T47D (cell line): ENCODE data around the gene MAML3.

Experiments
- DNase-seq, 2 experiments: peaks; one replicate each; pipeline versions ENCODE4 v3.0.0 to v3.0.0-alpha.2; 2011 to 2012; ENCODE audit warnings: low read depth in 1 of 2, low spot score in 1 of 2
- JUND ChIP-seq: IDR thresholded peaks from 2 replicates; pipeline ENCODE4 v1.6.1; 2012; ENCODE audit warnings: low read depth
- in situ Hi-C: cut with HindIII; loops from 2 replicates; pipeline ENCODE4 v1.10.0; 2016; ENCODE audit warnings: low sequenced_read_pairs, low pct_unique_long_range_greater_than_20kb

The MAML3 gene

DNA sequence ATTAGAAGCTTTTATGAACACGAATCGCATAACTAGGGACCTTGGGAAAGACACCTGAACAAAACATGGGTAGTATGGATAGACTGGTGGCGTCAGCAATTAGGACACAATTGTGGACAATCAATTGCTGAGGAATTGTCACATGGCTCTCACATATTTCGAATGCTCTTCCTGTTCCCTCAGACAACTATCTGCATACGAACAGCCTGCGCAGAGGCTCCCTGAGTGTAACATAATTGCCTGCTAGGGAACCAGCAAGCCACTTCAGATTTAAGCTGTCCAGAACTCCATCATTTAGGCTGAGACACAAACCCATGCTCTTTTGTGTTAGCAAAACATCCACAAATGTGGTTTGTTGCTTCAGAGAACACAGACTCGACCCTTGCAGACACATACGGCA, 327.6 kb downstream of the MAML3 start:
- TF ChIP-seq JUND = no peak
- no peak for DNase-seq
- in situ Hi-C loops = no loop called here

DNA sequence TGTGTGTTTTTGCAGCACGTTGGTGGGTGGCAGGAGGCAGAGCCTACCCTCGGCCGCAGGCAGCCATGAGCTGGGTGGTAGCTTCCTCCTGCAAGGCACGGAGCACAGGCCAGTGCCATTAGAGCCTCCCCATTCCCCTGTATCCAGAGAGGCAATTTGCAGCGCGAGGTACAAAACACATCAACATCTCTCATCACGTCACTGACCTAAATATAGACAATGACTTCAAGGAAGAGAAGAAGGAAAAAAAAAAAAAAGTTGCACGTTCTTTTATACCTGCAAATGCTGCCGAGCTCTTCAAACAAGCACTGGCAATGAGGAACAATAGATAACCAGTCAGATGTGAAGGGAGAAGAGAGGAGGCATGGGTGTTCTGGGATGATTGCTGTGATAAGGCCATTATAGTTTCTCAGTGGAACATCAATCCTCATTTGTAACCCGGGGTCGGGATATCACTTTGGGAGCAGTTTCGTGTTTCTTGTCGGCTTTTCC, 328.4 kb downstream of the MAML3 start:
- no peak for TF ChIP-seq JUND
- in situ Hi-C loops = no loop called here
- no peak for DNase-seq

DNA sequence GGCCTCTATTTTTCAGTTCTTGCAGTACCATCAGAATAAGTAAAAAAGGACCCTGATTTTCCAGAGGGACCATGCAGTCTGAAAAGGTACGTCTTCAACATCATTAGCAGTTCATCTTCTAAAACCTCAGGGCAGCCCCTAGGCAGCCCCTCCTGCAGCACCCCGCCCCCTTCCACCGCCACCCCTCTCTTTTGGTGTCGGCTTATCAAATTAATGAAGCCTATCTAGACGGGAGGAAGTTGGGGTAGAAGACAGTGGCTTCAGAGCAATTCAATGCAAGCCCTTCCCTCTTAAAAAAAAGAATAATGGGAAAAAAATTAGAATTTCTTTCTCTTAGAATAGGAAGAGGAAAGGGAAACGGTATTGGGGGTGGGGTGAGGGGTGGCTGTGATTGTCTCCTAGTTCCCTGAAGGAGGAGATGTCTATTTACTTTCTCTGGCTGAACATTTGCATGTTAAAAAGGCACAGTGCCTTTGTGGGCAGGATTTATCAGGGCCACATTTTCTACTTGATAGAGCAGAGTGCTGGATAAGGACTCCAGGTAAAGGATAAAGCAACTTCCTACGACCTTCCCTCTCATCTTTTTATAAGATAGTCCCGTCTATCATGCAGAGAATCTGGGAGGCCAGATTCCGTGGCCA, 329.0 kb downstream of the MAML3 start:
- TF ChIP-seq JUND = no peak

DNA sequence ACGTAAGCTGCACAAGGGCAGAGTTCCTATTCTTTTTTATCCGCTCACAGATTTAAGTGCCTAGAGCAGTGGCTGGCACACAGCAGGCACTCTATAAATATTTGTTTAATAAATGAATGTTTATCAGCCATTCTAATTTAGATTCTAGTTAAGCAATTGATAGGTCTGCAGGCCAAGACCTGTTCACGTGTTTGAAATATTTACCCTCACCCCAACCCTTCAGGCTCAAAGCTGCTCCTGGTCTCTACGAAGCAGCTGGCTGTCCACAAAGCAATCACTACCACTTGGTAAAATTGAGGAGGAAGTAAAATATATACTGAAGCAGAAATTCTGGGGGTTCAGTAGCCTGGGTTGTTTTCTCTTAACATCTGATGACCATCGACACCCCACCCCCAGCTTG, 330.2 kb downstream of the MAML3 start:
- DNase-seq = no peak
- TF ChIP-seq JUND = no peak
- in situ Hi-C loops = no loop called here

More for the DNA sequence above, 329.0 kb downstream of the MAML3 start:
- in situ Hi-C loops = no loop called here
- no peak for DNase-seq

DNA sequence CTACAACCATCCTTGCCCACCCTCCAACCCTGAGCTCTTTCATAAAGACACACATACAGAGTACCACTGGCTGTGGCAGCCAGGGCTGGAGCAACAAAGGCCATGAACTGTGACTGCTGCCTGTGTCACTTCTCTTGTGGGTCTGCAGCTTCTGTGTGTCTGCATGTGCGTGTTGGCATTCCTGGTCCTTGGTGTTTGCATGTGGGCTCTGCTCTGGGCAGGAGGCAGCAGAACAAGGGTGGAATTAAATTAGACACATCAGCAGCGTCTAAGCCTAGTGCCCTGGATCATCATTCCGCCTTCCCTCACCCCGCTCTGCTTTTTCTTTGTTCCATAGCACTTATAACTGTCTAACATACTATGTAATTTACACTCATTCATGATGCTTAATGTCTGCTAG, 330.6 kb downstream of the MAML3 start:
- no peak for DNase-seq
- in situ Hi-C loops = no loop called here
- TF ChIP-seq JUND = no peak

DNA sequence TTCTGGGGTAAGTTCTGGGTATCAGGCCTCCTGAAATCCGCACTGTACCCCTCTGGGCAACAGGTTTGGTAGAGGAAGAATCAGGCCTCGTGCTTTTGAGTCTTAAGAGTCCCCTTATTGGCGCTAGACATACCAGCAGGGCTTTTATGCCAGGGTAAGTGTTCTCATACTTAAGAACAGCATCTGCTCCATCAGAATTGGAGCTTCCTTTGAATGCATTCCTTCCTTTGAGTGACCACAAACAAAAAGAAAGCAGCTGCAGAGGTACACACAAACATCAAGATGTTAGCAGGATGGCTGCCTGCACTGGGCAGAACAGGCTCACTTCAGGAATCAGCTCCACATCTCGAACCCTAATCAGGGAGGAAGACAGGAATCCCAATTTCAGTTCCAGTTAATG, 331.6 kb downstream of the MAML3 start:
- no peak for DNase-seq
- in situ Hi-C loops = no loop called here
- TF ChIP-seq JUND = no peak

DNA sequence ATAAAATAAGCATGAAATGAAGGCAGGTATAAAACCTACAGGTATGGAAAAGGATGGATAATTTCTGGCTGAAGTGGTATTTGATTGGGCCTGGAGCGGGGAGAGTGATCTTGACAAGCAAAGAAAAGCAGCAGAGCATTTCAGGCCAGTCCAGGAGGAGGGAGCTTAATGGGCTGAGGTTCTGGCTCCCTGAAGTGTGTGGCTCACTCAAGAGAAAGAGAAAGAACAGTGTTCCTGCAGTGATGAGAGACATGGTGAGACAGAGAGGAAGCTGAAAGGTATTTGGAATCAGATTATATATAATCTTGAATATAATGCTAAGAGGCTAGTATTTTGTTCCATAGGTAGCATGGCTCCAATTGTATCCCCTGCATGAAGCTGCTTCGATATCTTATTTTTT, 334.9 kb downstream of the MAML3 start:
- no peak for TF ChIP-seq JUND
- in situ Hi-C loops = no loop called here
- DNase-seq = no peak

DNA sequence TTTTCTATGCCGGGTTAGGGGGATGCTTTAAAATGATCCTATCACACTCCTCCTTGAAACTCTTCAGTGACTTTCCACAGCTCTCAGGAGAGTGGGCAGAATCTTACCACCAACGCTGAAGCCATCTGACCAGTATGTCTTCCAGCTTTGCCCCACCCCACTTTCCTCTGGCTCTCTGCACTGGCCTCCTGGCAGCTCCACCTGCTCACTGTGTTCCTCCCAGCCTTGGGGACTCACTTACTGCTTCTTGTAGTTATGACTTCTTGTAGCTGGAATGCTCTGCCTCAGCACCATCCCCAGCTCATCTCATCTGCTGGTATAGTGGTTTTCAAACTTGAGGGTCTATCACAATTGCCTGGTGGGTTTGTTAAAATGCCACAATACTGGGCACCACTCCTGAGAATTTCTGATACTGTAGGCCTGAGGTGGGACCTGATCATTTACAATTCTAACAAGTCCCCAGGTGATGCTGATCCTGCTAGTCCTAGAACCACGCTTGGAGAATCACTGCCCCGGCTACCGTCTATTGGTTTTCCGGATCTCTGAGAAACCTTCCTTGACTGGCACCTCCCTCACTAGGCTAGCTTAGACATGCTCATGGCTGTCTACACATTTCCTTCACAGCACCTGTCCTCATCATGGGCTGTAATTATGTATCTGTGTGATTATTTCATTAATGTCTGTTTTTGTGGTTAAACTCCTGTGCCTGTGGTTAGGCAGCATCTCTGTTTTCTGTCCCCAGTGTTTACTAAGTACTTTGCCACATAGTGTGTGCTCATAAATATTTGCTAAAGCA, 336.1 kb downstream of the MAML3 start:
- no peak for TF ChIP-seq JUND
- no peak for DNase-seq
- in situ Hi-C loops = no loop called here

DNA sequence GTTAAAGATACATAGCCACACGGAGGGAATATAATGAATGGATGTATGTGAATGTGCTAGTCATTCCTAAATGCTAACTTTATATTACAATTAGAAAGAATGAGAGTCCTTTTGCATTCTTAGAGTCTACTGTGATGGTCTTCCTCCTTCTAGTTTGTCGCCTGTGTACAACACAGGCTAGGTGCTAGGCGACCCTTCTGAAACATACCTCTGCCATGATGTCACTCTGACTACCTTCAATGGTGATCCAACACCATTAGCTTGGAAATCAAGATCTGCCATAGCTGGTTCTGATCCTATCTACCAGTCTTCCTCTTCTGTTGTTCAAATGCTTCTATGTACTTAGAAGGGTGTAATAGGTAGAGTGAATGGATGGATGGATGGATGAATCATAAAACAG, 337.1 kb downstream of the MAML3 start:
- no peak for DNase-seq
- in situ Hi-C loops = no loop called here
- no peak for TF ChIP-seq JUND

DNA sequence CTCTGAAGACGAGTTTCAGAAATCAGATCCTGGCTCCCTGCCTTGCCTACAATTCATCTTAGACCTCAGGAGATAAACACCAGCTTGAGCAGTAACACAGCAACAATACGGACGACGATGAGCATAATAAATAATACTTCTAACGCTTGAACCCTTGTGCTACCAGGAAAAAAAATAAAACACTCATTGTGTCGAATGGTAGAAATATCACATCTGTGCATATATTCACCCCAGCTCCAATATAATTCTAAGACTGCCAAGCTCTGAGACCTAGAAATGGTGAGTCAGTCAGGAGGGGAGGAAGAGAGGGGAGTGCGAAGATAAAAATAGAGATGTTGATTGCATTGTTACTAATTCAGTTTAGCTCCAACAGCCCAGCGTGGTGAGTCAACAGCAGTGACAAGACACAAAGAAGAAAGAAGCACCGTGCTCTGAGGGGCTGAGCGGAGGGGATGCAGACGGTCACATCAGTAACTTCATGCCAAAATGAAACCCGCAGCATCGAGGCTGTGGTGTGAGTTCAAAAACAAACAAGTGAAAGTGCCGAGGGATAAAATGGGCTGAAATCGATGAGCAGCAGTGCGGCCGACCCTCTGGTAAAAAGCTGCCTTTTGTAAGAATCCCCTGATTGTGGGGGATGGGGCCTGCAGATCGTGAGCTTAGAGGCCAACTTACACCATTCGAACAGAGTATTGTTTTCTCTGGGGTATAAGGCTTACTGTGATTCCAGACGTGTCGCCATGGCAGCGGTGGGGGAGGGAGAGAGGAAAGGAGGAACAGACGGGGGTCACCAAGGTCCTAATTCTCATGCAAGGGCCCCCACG, 338.0 kb downstream of the MAML3 start:
- no peak for DNase-seq
- in situ Hi-C loops = no loop called here

DNA sequence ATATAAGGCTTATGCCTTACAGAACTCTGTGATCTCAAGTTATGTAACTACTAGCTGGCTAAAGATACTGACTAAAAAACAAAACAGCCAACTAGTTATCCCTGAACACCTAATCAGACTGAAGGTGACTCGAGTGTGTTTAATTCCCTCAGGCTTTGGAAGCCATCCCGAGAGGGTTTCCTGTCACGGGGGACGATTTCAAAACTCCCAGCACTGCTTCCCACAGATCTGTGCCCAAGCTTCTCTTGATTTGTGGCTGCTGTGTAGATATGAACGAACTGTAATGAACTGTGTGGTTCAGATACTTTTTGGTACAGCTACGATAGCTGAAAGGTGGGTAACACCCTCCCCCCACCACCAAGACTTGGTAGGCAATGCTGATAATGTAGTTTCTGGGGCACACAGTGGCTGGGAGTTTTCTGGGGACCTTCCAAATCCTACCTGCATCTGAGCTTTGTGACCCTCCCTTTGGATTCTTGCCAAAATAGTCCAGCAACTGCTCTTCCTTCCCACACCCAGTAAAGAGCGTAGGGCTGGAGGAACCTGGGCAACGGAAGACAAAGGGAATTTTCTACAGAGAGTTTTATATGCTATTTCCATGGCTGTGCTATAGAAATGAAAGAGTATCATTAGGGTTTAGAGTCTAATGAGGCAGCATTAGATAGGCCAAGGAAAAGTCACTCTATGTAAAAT, 339.5 kb downstream of the MAML3 start:
- no peak for DNase-seq
- TF ChIP-seq JUND = no peak
- in situ Hi-C loops = no loop called here

More for the DNA sequence above, 338.0 kb downstream of the MAML3 start:
- TF ChIP-seq JUND = no peak

DNA sequence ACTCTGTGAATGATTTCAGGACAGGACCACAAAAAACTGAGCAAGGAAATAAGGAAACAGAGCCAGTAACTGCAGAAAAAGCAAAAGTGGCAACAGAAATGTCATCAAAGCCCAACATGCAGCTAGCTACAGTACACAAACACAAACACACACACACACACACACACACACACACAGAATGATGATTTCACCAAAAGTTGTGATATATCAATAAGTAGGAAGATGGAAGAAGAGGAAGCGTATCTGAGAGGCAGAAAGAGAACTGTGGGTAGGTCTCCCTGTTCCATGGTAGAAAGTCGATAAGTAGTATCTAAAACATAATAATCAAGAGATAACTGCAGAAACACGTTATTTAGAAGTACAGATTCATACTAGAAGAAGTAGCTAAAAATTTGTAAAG, 340.1 kb downstream of the MAML3 start:
- in situ Hi-C loops = no loop called here

More for the DNA sequence above, 340.1 kb downstream of the MAML3 start:
- DNase-seq = no peak
- no peak for TF ChIP-seq JUND
